Peyer's patch (tissue), 4 donors: Measurements from ENCODE around the gene GPR160.

Experiments
- POLR2A ChIP-seq, 2 donors: fragments of 450-650 bp; IDR thresholded peaks; one replicate each; pipeline ENCODE4 v1.5.1; 2017; ENCODE audit warnings: antibody characterized with exemption in 2 of 2, mild to moderate bottlenecking in 2 of 2, moderate library complexity in 2 of 2
- TF ChIP-seq, protein P1 (sequence below), 6 experiments: fragments of 450-650 bp in 4 of 6; fragments of 200-600 bp in 2 of 6; sonication (generic) in 1 of 6; IDR thresholded peaks; one replicate each; pipeline ENCODE4 v1.5.1; 2017 to 2019; ENCODE audit warnings: antibody characterized with exemption in 6 of 6, mild to moderate bottlenecking in 3 of 6, moderate library complexity in 1 of 6

DNA sequence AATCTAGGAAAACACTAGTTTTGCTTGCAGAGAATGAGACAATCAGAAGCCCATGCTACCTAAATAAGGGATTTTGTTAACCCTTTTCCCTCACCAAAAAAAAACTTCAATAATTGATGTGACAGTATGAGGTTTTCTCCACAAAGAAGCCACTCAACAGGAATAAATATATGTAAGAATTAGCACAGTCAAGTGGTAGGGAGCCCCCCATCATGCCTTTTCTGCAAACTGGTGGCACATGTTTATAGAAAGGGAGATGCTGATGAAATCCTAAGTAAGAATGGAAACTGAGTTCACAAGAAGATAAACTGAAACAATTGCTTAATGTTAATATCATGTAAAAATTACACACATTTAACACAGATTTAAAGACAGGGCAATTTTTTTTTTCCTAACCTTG, 92.7 kb downstream of the GPR160 start:
- TF ChIP-seq, protein P1, sequence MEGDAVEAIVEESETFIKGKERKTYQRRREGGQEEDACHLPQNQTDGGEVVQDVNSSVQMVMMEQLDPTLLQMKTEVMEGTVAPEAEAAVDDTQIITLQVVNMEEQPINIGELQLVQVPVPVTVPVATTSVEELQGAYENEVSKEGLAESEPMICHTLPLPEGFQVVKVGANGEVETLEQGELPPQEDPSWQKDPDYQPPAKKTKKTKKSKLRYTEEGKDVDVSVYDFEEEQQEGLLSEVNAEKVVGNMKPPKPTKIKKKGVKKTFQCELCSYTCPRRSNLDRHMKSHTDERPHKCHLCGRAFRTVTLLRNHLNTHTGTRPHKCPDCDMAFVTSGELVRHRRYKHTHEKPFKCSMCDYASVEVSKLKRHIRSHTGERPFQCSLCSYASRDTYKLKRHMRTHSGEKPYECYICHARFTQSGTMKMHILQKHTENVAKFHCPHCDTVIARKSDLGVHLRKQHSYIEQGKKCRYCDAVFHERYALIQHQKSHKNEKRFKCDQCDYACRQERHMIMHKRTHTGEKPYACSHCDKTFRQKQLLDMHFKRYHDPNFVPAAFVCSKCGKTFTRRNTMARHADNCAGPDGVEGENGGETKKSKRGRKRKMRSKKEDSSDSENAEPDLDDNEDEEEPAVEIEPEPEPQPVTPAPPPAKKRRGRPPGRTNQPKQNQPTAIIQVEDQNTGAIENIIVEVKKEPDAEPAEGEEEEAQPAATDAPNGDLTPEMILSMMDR (IDR thresholded peaks at IDR 0.05), result no peak
- TF ChIP-seq POLR2A (IDR thresholded peaks at IDR 0.05), result no peak
